CD4-positive, alpha-beta memory T cell (primary cell): ENCODE data around the gene MCM6. TPM values are rescaled to one million over a fixed set of nuclear protein-coding genes. Genes with fewer than 3 reads are reported as not detected.
A peak's percentile ranks its signal among the peaks of the same experiment; 100 is the strongest.

Experiments
- CTCF ChIA-PET: fragments of 350-600 bp; sonication (Branson Sonifier 250); formaldehyde crosslinking; loops from one replicate; lab custom pipeline; 2021; ENCODE audit warnings: inconsistent platforms; ENCODE audit not compliant: partially characterized antibody; lab: Charles Lee
- POLR2A ChIA-PET: fragments of 350-600 bp; sonication (Branson Sonifier 250); formaldehyde crosslinking; loops from one replicate; lab custom pipeline; 2021; ENCODE audit not compliant: partially characterized antibody; lab: Charles Lee
- DNase-seq, 5 donors: peaks; one replicate each; pipeline versions ENCODE4 v3.0.0 to v3.0.0-alpha.2; 2020 to 2022; ENCODE audit warnings: mixed read lengths in 1 of 5
- H3K27ac ChIP-seq: one replicate; pipeline ENCODE4 v1.7.0; 2013; ENCODE audit warnings: low read depth, low read length
- H3K27me3 ChIP-seq: 2 replicates; pipeline ENCODE4 v1.7.0; 2013; ENCODE audit warnings: mild to moderate bottlenecking, low read length, moderate library complexity; ENCODE audit not compliant: insufficient read depth
- H3K36me3 ChIP-seq: 2 replicates; pipeline ENCODE4 v1.7.0; 2013; ENCODE audit warnings: mild to moderate bottlenecking, low read length, moderate library complexity; ENCODE audit not compliant: insufficient read depth
- H3K4me1 ChIP-seq: 2 replicates; pipeline ENCODE4 v1.7.0; 2013; ENCODE audit warnings: mild to moderate bottlenecking, low read length, moderate library complexity; ENCODE audit not compliant: insufficient read depth
- H3K4me3 ChIP-seq, 2 donors: one replicate each; pipeline ENCODE4 v1.7.0; 2013; ENCODE audit warnings: low read length in 2 of 2, mild to moderate bottlenecking in 1 of 2
- H3K9me3 ChIP-seq, 2 donors: one replicate each; pipeline ENCODE4 v1.7.0; 2013; ENCODE audit warnings: low read length in 2 of 2, control low read depth in 1 of 2; ENCODE audit not compliant: control insufficient read depth in 1 of 2
- H3K27ac Mint-ChIP-seq, 7 donors: one replicate each; pipeline ENCODE4 v1.8.0; 2020 to 2021; ENCODE audit warnings: mixed read lengths in 7 of 7, mild to moderate bottlenecking in 6 of 7, inconsistent platforms in 3 of 7, moderate library complexity in 3 of 7
- H3K27me3 Mint-ChIP-seq, 2 donors: one replicate each; pipeline ENCODE4 v1.8.0; 2020 to 2021; ENCODE audit warnings: mixed read lengths in 2 of 2
- H3K36me3 Mint-ChIP-seq, 2 donors: one replicate each; pipeline ENCODE4 v1.8.0; 2020 to 2021; ENCODE audit warnings: mixed read lengths in 2 of 2, inconsistent platforms in 1 of 2, mild to moderate bottlenecking in 1 of 2
- H3K4me1 Mint-ChIP-seq, 4 donors: one replicate each; pipeline ENCODE4 v1.8.0; 2020 to 2021; ENCODE audit warnings: mixed read lengths in 4 of 4, mild to moderate bottlenecking in 1 of 4
- H3K4me3 Mint-ChIP-seq, 8 donors: one replicate each; pipeline ENCODE4 v1.8.0; 2020 to 2021; ENCODE audit warnings: mixed read lengths in 8 of 8, mild to moderate bottlenecking in 7 of 8, moderate library complexity in 6 of 8, inconsistent platforms in 3 of 8
- H3K9me3 Mint-ChIP-seq, 8 donors: one replicate each; pipeline ENCODE4 v1.8.0; 2020 to 2021; ENCODE audit warnings: mixed read lengths in 8 of 8, mild to moderate bottlenecking in 5 of 8, inconsistent platforms in 3 of 8, moderate library complexity in 1 of 8
- intact Hi-C: fragments of 100-400 bp; cut with micrococcal nuclease; formaldehyde crosslinking; loops from one replicate; pipeline ENCODE4 v1.15.1; 2023
- polyA plus RNA-seq, 2 donors: library from polyadenylated mRNA; unstranded; fragments of 300-500 nt; fragmentation: Illumina TruSeq; gene quantifications; one replicate each; pipeline ENCODE4 v1.2.3, GENCODE V29; 2021
- total RNA-seq, 2 experiments: library from RNA; stranded (reverse); gene quantifications; one replicate each; pipeline ENCODE4 v1.2.3, GENCODE V29; 2021

The MCM6 gene
- total and polyA plus RNA-seq, 4 experiments from 2014 or later: 16.1 to 32.7 (median 25.1) TPM

GRCh38 chr2:135874777-135875365 lies 1.4 kb downstream of the MCM6 start:
- Histone ChIP-seq H3K27ac (no peak overlapping the region), H3K36me3 (peaks cover 13% of the 10 kb centered on the region), H3K4me1 (peaks cover 31% of the 10 kb centered on the region), H3K9me3 (no peaks in the 10 kb centered on the region), H3K4me3 (peak overlapping the region; percentile 82 to 84), H3K27me3 (no peaks in the 10 kb centered on the region)
- peak overlapping the region; percentile 82 to 97 (median 95) for H3K27ac Mint-ChIP-seq
- peaks cover 17 to 30% of the 10 kb centered on the region in 2 donors for H3K36me3 Mint-ChIP-seq
- no peaks in the 10 kb centered on the region for H3K9me3 Mint-ChIP-seq
- POLR2A ChIA-PET: interaction anchor here (0.6 to 1.9 kb wide), 15 partner anchors 8 to 957 kb away, joined by 3 to 11 read pairs (median 4); partner anchors contain the start of genes CCNT2, R3HDM1, RAB3GAP1 and UBXN4
- no peak for DNase-seq
- intact Hi-C loops: loop anchor here (5.0 kb wide), 1 partner anchor 107 kb away; no protein-coding TSS in a partner anchor
- peaks cover 29 to 47% (median 38%) of the 10 kb centered on the region in 4 donors for H3K4me1 Mint-ChIP-seq
- CTCF ChIA-PET: no interaction called here
- peaks cover 0 to 1% of the 10 kb centered on the region in 2 donors for H3K27me3 Mint-ChIP-seq
- H3K4me3 Mint-ChIP-seq: peak overlapping the region; percentile 81 to 96 (median 92)

- H3K27me3 ChIP-seq: no peaks in the 10 kb centered on the region
- CTCF ChIA-PET: interaction anchor here (1.1 to 2.5 kb wide), 2 partner anchors 8 to 73 kb away, joined by 3 to 7 read pairs; no protein-coding TSS in a partner anchor
- POLR2A ChIA-PET: no interaction called here
- peaks cover 25% of the 10 kb centered on the region for H3K4me1 ChIP-seq
- Mint-ChIP-seq H3K4me3 (no peak overlapping the region), H3K27me3 (no peaks in the 10 kb centered on the region), H3K9me3 (no peaks in the 10 kb centered on the region), H3K36me3 (peaks cover 48 to 58% of the 10 kb centered on the region in 2 donors), H3K27ac (no peak overlapping the region), H3K4me1 (peaks cover 24 to 37% (median 28%) of the 10 kb centered on the region in 4 donors)
- peaks cover 38% of the 10 kb centered on the region for H3K36me3 ChIP-seq
- H3K9me3 ChIP-seq: no peaks in the 10 kb centered on the region
- no peak overlapping the region for H3K27ac ChIP-seq
- no peak overlapping the region for H3K4me3 ChIP-seq
- no peak for DNase-seq
- intact Hi-C loops: no loop called here
Measured at GRCh38 chr2:135870571-135870970, 5.7 kb downstream of the MCM6 start.

GRCh38 chr2:135863233-135863632 lies 13.0 kb downstream of the MCM6 start:
- Mint-ChIP-seq H3K27ac (peak overlapping the region in 1 of 7 donors; percentile 53), H3K9me3 (no peaks in the 10 kb centered on the region), H3K4me1 (peaks cover 0 to 7% (median 3%) of the 10 kb centered on the region in 4 donors), H3K36me3 (peaks cover 56 to 68% of the 10 kb centered on the region in 2 donors), H3K4me3 (no peak overlapping the region), H3K27me3 (no peaks in the 10 kb centered on the region)
- H3K27ac ChIP-seq: no peak overlapping the region
- POLR2A ChIA-PET: no interaction called here
- H3K4me1 ChIP-seq: no peaks in the 10 kb centered on the region
- intact Hi-C loops: no loop called here
- H3K27me3 ChIP-seq: no peaks in the 10 kb centered on the region
- no peaks in the 10 kb centered on the region for H3K9me3 ChIP-seq
- H3K36me3 ChIP-seq: peaks cover 52% of the 10 kb centered on the region
- CTCF ChIA-PET: interaction anchor here (1.2 kb wide), 1 partner anchor 521 kb away, joined by 3 read pairs; no protein-coding TSS in a partner anchor
- H3K4me3 ChIP-seq: no peak overlapping the region
- no peak for DNase-seq

GRCh38 chr2:135862718-135863117 lies 13.5 kb downstream of the MCM6 start:
- ChIA-PET CTCF (interaction anchor here (1.1 to 1.2 kb wide), 2 partner anchors 8 to 522 kb away, joined by 3 read pairs; no protein-coding TSS in a partner anchor), POLR2A (no interaction called here)
- no peak overlapping the region for H3K27ac ChIP-seq
- no peak overlapping the region for H3K4me3 ChIP-seq
- Mint-ChIP-seq H3K4me3 (no peak overlapping the region), H3K27ac (peak overlapping the region in 2 of 7 donors; percentile 5 to 14), H3K36me3 (peaks cover 54 to 70% of the 10 kb centered on the region in 2 donors), H3K9me3 (no peaks in the 10 kb centered on the region), H3K4me1 (peaks cover 0 to 5% (median under 1%) of the 10 kb centered on the region in 4 donors), H3K27me3 (no peaks in the 10 kb centered on the region)
- H3K4me1 ChIP-seq: no peaks in the 10 kb centered on the region
- no peaks in the 10 kb centered on the region for H3K27me3 ChIP-seq
- H3K9me3 ChIP-seq: no peaks in the 10 kb centered on the region
- peaks cover 50% of the 10 kb centered on the region for H3K36me3 ChIP-seq
- intact Hi-C loops: no loop called here
- DNase-seq: no peak

- Histone ChIP-seq H3K36me3 (peaks cover 17% of the 10 kb centered on the region), H3K4me1 (no peaks in the 10 kb centered on the region), H3K4me3 (no peak overlapping the region), H3K27me3 (no peaks in the 10 kb centered on the region), H3K9me3 (no peaks in the 10 kb centered on the region), H3K27ac (no peak overlapping the region)
- no peak overlapping the region for H3K4me3 Mint-ChIP-seq
- peaks cover 0 to 3% (median under 1%) of the 10 kb centered on the region in 4 donors for H3K4me1 Mint-ChIP-seq
- H3K27ac Mint-ChIP-seq: no peak overlapping the region
- ChIA-PET POLR2A (no interaction called here), CTCF (no interaction called here)
- H3K9me3 Mint-ChIP-seq: no peaks in the 10 kb centered on the region
- H3K27me3 Mint-ChIP-seq: no peaks in the 10 kb centered on the region
- peaks cover 44 to 68% of the 10 kb centered on the region in 2 donors for H3K36me3 Mint-ChIP-seq
- DNase-seq: no peak
- intact Hi-C loops: no loop called here
Measured at GRCh38 chr2:135853401-135853800, 22.8 kb downstream of the MCM6 start.

GRCh38 chr2:135851858-135852257 lies 24.4 kb downstream of the MCM6 start:
- no peaks in the 10 kb centered on the region for H3K27me3 Mint-ChIP-seq
- ChIA-PET POLR2A (no interaction called here), CTCF (no interaction called here)
- H3K27ac ChIP-seq: no peak overlapping the region
- peaks cover 44 to 61% of the 10 kb centered on the region in 2 donors for H3K36me3 Mint-ChIP-seq
- H3K9me3 ChIP-seq: no peaks in the 10 kb centered on the region
- H3K4me1 Mint-ChIP-seq: peaks cover 0 to 2% (median under 1%) of the 10 kb centered on the region in 4 donors
- no peaks in the 10 kb centered on the region for H3K4me1 ChIP-seq
- H3K27ac Mint-ChIP-seq: peak overlapping the region in 1 of 7 donors; percentile 13
- no peak overlapping the region for H3K4me3 ChIP-seq
- no peaks in the 10 kb centered on the region for H3K9me3 Mint-ChIP-seq
- H3K4me3 Mint-ChIP-seq: no peak overlapping the region
- DNase-seq: no peak
- no peaks in the 10 kb centered on the region for H3K27me3 ChIP-seq
- intact Hi-C loops: no loop called here
- peaks cover 10% of the 10 kb centered on the region for H3K36me3 ChIP-seq

GRCh38 chr2:135850892-135851668 lies 25.2 kb downstream of the MCM6 start:
- ChIA-PET POLR2A (no interaction called here), CTCF (no interaction called here)
- Mint-ChIP-seq H3K4me3 (no peak overlapping the region), H3K9me3 (no peaks in the 10 kb centered on the region), H3K36me3 (peaks cover 39 to 57% of the 10 kb centered on the region in 2 donors), H3K27ac (no peak overlapping the region), H3K4me1 (peaks cover 0 to 2% (median 0%) of the 10 kb centered on the region in 4 donors), H3K27me3 (no peaks in the 10 kb centered on the region)
- no peaks in the 10 kb centered on the region for H3K27me3 ChIP-seq
- no peak for DNase-seq
- intact Hi-C loops: no loop called here
- H3K27ac ChIP-seq: no peak overlapping the region
- no peaks in the 10 kb centered on the region for H3K4me1 ChIP-seq
- no peak overlapping the region for H3K4me3 ChIP-seq
- no peaks in the 10 kb centered on the region for H3K9me3 ChIP-seq
- peaks cover 12% of the 10 kb centered on the region for H3K36me3 ChIP-seq
